ENCODE results near the gene EZH2. TPM values are rescaled to one million over a fixed set of nuclear protein-coding genes. Genes with fewer than 3 reads are reported as not detected.

The EZH2 gene
- total and polyA plus RNA-seq, 2 donors from 2014 or later = 1.6 to 4.7 TPM

DNA sequence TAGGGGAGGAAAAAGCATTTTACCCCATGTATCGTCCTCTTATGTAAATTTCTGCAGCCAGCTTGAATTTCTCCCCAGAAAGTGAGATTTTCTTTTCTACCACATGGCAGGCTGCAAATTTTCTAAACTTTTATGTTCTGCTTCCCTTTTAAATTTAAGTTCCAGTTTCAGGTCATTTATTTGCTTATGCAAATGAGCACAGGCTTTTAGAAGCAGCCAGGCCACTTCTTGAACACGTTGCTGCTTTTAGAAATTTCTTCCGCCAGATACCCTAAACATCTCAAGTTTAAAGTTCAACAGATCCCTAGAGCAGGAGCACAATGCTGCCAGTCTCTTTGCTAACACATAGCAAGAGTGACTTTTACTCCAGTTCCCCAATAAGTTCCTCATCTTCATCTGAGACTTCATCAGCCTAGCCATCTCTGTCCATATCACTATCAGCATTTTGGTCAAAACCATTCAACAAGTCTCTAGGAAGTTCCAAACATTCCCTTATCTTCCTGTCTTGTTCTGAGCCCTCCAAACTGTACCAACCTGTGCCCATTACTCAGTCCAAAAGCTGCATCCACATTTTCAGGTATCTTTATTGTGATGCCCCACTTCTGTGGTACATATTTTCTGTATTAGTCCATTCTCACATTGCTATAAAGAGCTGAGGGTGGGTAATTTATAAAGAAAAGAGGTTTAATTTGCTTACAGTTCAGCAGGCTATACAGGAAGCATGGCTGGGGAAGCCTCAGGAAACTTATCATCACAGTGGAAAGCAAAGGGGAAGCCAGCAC, 16.3 kb downstream of the EZH2 start:
- Histone ChIP-seq H3K9ac (ENCODE audit: low read length in 3 of 3) (no peak overlapping the region), H3K36me3 (ENCODE audit: control insufficient read depth in 2 of 3, insufficient read depth in 3 of 3, low read length in 3 of 3) (no peaks in the 10 kb centered on the region), H3K27ac (ENCODE audit: low read depth in 2 of 2, low read length in 2 of 2) (no peak overlapping the region), H3K4me1 (ENCODE audit: control insufficient read depth in 2 of 3, insufficient read depth in 2 of 3, low read depth in 1 of 3, low read length in 3 of 3) (no peaks in the 10 kb centered on the region), H3K4me3 (ENCODE audit: low read length in 3 of 3) (no peak overlapping the region), H3K9me3 (ENCODE audit: control insufficient read depth in 2 of 3, insufficient read depth in 1 of 3, low read length in 3 of 3) (no peaks in the 10 kb centered on the region), H3K27me3 (ENCODE audit: control insufficient read depth, insufficient read depth, low read length) (no peaks in the 10 kb centered on the region)
- TF ChIP-seq, protein P1, sequence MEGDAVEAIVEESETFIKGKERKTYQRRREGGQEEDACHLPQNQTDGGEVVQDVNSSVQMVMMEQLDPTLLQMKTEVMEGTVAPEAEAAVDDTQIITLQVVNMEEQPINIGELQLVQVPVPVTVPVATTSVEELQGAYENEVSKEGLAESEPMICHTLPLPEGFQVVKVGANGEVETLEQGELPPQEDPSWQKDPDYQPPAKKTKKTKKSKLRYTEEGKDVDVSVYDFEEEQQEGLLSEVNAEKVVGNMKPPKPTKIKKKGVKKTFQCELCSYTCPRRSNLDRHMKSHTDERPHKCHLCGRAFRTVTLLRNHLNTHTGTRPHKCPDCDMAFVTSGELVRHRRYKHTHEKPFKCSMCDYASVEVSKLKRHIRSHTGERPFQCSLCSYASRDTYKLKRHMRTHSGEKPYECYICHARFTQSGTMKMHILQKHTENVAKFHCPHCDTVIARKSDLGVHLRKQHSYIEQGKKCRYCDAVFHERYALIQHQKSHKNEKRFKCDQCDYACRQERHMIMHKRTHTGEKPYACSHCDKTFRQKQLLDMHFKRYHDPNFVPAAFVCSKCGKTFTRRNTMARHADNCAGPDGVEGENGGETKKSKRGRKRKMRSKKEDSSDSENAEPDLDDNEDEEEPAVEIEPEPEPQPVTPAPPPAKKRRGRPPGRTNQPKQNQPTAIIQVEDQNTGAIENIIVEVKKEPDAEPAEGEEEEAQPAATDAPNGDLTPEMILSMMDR (IDR thresholded peaks at IDR 0.05; ENCODE audit: borderline replicate concordance, extremely low read depth, insufficient read depth) = no peak
- no peak for FAIRE-seq
- DNase-seq = no peak
- intact Hi-C loops (cut with DNase I) = no loop called here

- H3K36me3 ChIP-seq (ENCODE audit: control insufficient read depth in 2 of 3, insufficient read depth in 3 of 3, low read length in 3 of 3) = no peaks in the 10 kb centered on the region
- H3K27ac ChIP-seq (ENCODE audit: low read depth in 2 of 2, low read length in 2 of 2) = no peak overlapping the region
- H3K9me3 ChIP-seq (ENCODE audit: control insufficient read depth in 2 of 3, insufficient read depth in 1 of 3, low read length in 3 of 3) = no peaks in the 10 kb centered on the region
- FAIRE-seq (no peak), DNase-seq (no peak)
- H3K9ac ChIP-seq (ENCODE audit: low read length in 3 of 3) = no peak overlapping the region
- H3K4me3 ChIP-seq (ENCODE audit: low read length in 3 of 3) = no peak overlapping the region
- intact Hi-C loops (cut with DNase I) = no loop called here
- no peaks in the 10 kb centered on the region for H3K4me1 ChIP-seq (ENCODE audit: control insufficient read depth in 2 of 3, insufficient read depth in 2 of 3, low read depth in 1 of 3, low read length in 3 of 3)
- H3K27me3 ChIP-seq (ENCODE audit: control insufficient read depth, insufficient read depth, low read length) = no peaks in the 10 kb centered on the region
- TF ChIP-seq, protein P1 (IDR thresholded peaks at IDR 0.05; ENCODE audit: borderline replicate concordance, extremely low read depth, insufficient read depth) = no peak
Observed at GRCh38 chr7:148866362-148866761, 17.7 kb downstream of the EZH2 start.

- no peaks in the 10 kb centered on the region for H3K9me3 ChIP-seq (ENCODE audit: control insufficient read depth in 2 of 3, insufficient read depth in 1 of 3, low read length in 3 of 3)
- DNase-seq (no peak), FAIRE-seq (no peak)
- H3K27me3 ChIP-seq (ENCODE audit: control insufficient read depth, insufficient read depth, low read length) = no peaks in the 10 kb centered on the region
- H3K27ac ChIP-seq (ENCODE audit: low read depth in 2 of 2, low read length in 2 of 2) = no peak overlapping the region
- H3K4me3 ChIP-seq (ENCODE audit: low read length in 3 of 3) = no peak overlapping the region
- intact Hi-C loops (cut with DNase I) = no loop called here
- no peaks in the 10 kb centered on the region for H3K36me3 ChIP-seq (ENCODE audit: control insufficient read depth in 2 of 3, insufficient read depth in 3 of 3, low read length in 3 of 3)
- TF ChIP-seq, protein P1 (IDR thresholded peaks at IDR 0.05; ENCODE audit: borderline replicate concordance, extremely low read depth, insufficient read depth) = no peak
- no peak overlapping the region for H3K9ac ChIP-seq (ENCODE audit: low read length in 3 of 3)
- no peaks in the 10 kb centered on the region for H3K4me1 ChIP-seq (ENCODE audit: control insufficient read depth in 2 of 3, insufficient read depth in 2 of 3, low read depth in 1 of 3, low read length in 3 of 3)
Observed at GRCh38 chr7:148865283-148865682, 18.8 kb downstream of the EZH2 start.
